ENCODE results near the gene FRMD6. TPM values are rescaled to one million over a fixed set of nuclear protein-coding genes. Genes with fewer than 3 reads are reported as not detected.

The FRMD6 gene
- total RNA-seq, 1 donor from 2014 or later: 5.5 TPM

GRCh38 chr14:51643140-51643539, 8.6 kb upstream of the FRMD6 start:
- no peak overlapping the region for H3K4me3 Mint-ChIP-seq

GRCh38 chr14:51644217-51644933, 7.3 kb upstream of the FRMD6 start:
- Mint-ChIP-seq H3K27me3 (peaks cover 27% of the 10 kb centered on the region), H3K4me3 (no peak overlapping the region), H3K36me3 (ENCODE audit: low read depth) (no peaks in the 10 kb centered on the region), H3K9me3 (no peaks in the 10 kb centered on the region), H3K4me1 (no peaks in the 10 kb centered on the region), H3K27ac (no peak overlapping the region)
- intact Hi-C loops (cut with micrococcal nuclease): no loop called here
- no peak for DNase-seq

More at GRCh38 chr14:51643140-51643539, 8.6 kb upstream of the FRMD6 start:
- no peak overlapping the region for H3K27ac Mint-ChIP-seq
- H3K27me3 Mint-ChIP-seq: peaks cover 26% of the 10 kb centered on the region
- intact Hi-C loops (cut with micrococcal nuclease): no loop called here
- no peak for DNase-seq
- H3K9me3 Mint-ChIP-seq: no peaks in the 10 kb centered on the region
- no peaks in the 10 kb centered on the region for H3K36me3 Mint-ChIP-seq (ENCODE audit: low read depth)
- H3K4me1 Mint-ChIP-seq: no peaks in the 10 kb centered on the region

- Mint-ChIP-seq H3K27ac (no peak overlapping the region), H3K27me3 (peaks cover 23% of the 10 kb centered on the region), H3K4me3 (no peak overlapping the region), H3K4me1 (peaks cover 9% of the 10 kb centered on the region), H3K9me3 (no peaks in the 10 kb centered on the region), H3K36me3 (ENCODE audit: low read depth) (no peaks in the 10 kb centered on the region)
- intact Hi-C loops (cut with micrococcal nuclease): no loop called here
- no peak for DNase-seq
Measured at GRCh38 chr14:51648296-51648695, 3.4 kb upstream of the FRMD6 start.

GRCh38 chr14:51650716-51651387, 858 bp upstream of the FRMD6 start:
- intact Hi-C loops (cut with micrococcal nuclease): loop anchor here (5.0 kb wide), 7 partner anchors 91 to 901 kb away; partner anchors contain the start of genes GNG2, GPR137C, RTRAF and TMX1
- Mint-ChIP-seq H3K4me1 (peaks cover 19% of the 10 kb centered on the region), H3K9me3 (no peaks in the 10 kb centered on the region), H3K4me3 (peak overlapping the region; percentile 88), H3K27me3 (peaks cover 19% of the 10 kb centered on the region), H3K27ac (peak overlapping the region; percentile 78), H3K36me3 (ENCODE audit: low read depth) (no peaks in the 10 kb centered on the region)
- DNase-seq: no peak

- H3K4me1 Mint-ChIP-seq: peaks cover 19% of the 10 kb centered on the region
- intact Hi-C loops (cut with micrococcal nuclease): loop anchor here (1.0 to 5.0 kb wide), 10 partner anchors 24 to 900 kb away; partner anchors contain the start of genes GNG2, GPR137C, RTRAF and TMX1
- DNase-seq: no peak
- peak overlapping the region; percentile 88 for H3K4me3 Mint-ChIP-seq
- no peaks in the 10 kb centered on the region for H3K36me3 Mint-ChIP-seq (ENCODE audit: low read depth)
- H3K9me3 Mint-ChIP-seq: no peaks in the 10 kb centered on the region
- H3K27me3 Mint-ChIP-seq: peaks cover 13% of the 10 kb centered on the region
- H3K27ac Mint-ChIP-seq: peak overlapping the region; percentile 75
Measured at GRCh38 chr14:51652168-51653078, 713 bp downstream of the FRMD6 start.

- H3K4me3 Mint-ChIP-seq: peak overlapping the region; percentile 88
- H3K36me3 Mint-ChIP-seq (ENCODE audit: low read depth): no peaks in the 10 kb centered on the region
- peak overlapping the region; percentile 51 for H3K27ac Mint-ChIP-seq
- H3K9me3 Mint-ChIP-seq: no peaks in the 10 kb centered on the region
- intact Hi-C loops (cut with micrococcal nuclease): loop anchor here (1.0 to 5.0 kb wide), 10 partner anchors 23 to 899 kb away; partner anchors contain the start of genes GNG2, GPR137C, RTRAF and TMX1
- peak; percentile 63 for DNase-seq
- H3K27me3 Mint-ChIP-seq: peaks cover 11% of the 10 kb centered on the region
- peaks cover 21% of the 10 kb centered on the region for H3K4me1 Mint-ChIP-seq
Measured at GRCh38 chr14:51653079-51653774, 1.5 kb downstream of the FRMD6 start.

- Mint-ChIP-seq H3K27ac (no peak overlapping the region), H3K27me3 (peaks cover 11% of the 10 kb centered on the region), H3K4me1 (peaks cover 23% of the 10 kb centered on the region), H3K9me3 (no peaks in the 10 kb centered on the region), H3K4me3 (peak overlapping the region; percentile 88), H3K36me3 (ENCODE audit: low read depth) (no peaks in the 10 kb centered on the region)
- intact Hi-C loops (cut with micrococcal nuclease): loop anchor here (1.0 to 5.0 kb wide), 10 partner anchors 22 to 898 kb away; partner anchors contain the start of genes GNG2, GPR137C, RTRAF and TMX1
- DNase-seq: no peak
Measured at GRCh38 chr14:51653775-51654532, 2.2 kb downstream of the FRMD6 start.

GRCh38 chr14:51654533-51654845, 2.8 kb downstream of the FRMD6 start:
- Mint-ChIP-seq H3K9me3 (no peaks in the 10 kb centered on the region), H3K36me3 (ENCODE audit: low read depth) (no peaks in the 10 kb centered on the region), H3K27me3 (peaks cover 10% of the 10 kb centered on the region), H3K27ac (no peak overlapping the region), H3K4me3 (no peak overlapping the region), H3K4me1 (peaks cover 23% of the 10 kb centered on the region)
- intact Hi-C loops (cut with micrococcal nuclease): loop anchor here (5.0 kb wide), 7 partner anchors 88 to 898 kb away; partner anchors contain the start of genes GNG2, GPR137C, RTRAF and TMX1
- DNase-seq: no peak

- Mint-ChIP-seq H3K27ac (no peak overlapping the region), H3K27me3 (peaks cover 6% of the 10 kb centered on the region), H3K4me1 (peaks cover 19% of the 10 kb centered on the region), H3K4me3 (no peak overlapping the region), H3K9me3 (no peaks in the 10 kb centered on the region), H3K36me3 (ENCODE audit: low read depth) (no peaks in the 10 kb centered on the region)
- intact Hi-C loops (cut with micrococcal nuclease): no loop called here
- DNase-seq: no peak
Measured at GRCh38 chr14:51657762-51658161, 6.1 kb downstream of the FRMD6 start.

- no peak overlapping the region for H3K27ac Mint-ChIP-seq
- no peak overlapping the region for H3K4me3 Mint-ChIP-seq
- no peaks in the 10 kb centered on the region for H3K9me3 Mint-ChIP-seq
- intact Hi-C loops (cut with micrococcal nuclease): no loop called here
- H3K36me3 Mint-ChIP-seq (ENCODE audit: low read depth): no peaks in the 10 kb centered on the region
- H3K27me3 Mint-ChIP-seq: peaks cover 6% of the 10 kb centered on the region
- H3K4me1 Mint-ChIP-seq: peaks cover 12% of the 10 kb centered on the region
- no peak for DNase-seq
Measured at GRCh38 chr14:51658441-51659173, 6.9 kb downstream of the FRMD6 start.

- Mint-ChIP-seq H3K36me3 (ENCODE audit: low read depth) (no peaks in the 10 kb centered on the region), H3K27ac (no peak overlapping the region)
- intact Hi-C loops (cut with micrococcal nuclease): no loop called here
Measured at GRCh38 chr14:51660741-51661140, 9.0 kb downstream of the FRMD6 start.

GRCh38 chr14:51661504-51661903, 9.8 kb downstream of the FRMD6 start:
- no peak overlapping the region for H3K4me3 Mint-ChIP-seq
- no peak overlapping the region for H3K27ac Mint-ChIP-seq
- H3K36me3 Mint-ChIP-seq (ENCODE audit: low read depth): no peaks in the 10 kb centered on the region
- peaks cover 4% of the 10 kb centered on the region for H3K4me1 Mint-ChIP-seq
- no peak for DNase-seq
- H3K27me3 Mint-ChIP-seq: no peaks in the 10 kb centered on the region
- intact Hi-C loops (cut with micrococcal nuclease): no loop called here
- H3K9me3 Mint-ChIP-seq: peaks cover 3% of the 10 kb centered on the region

More at GRCh38 chr14:51660741-51661140, 9.0 kb downstream of the FRMD6 start:
- H3K9me3 Mint-ChIP-seq: peaks cover 2% of the 10 kb centered on the region
- H3K4me1 Mint-ChIP-seq: peaks cover 4% of the 10 kb centered on the region
- no peak for DNase-seq
- H3K4me3 Mint-ChIP-seq: no peak overlapping the region
- H3K27me3 Mint-ChIP-seq: peaks cover 2% of the 10 kb centered on the region

All from activated CD4-positive, alpha-beta T cell treated with anti-CD3 and anti-CD28 coated beads, Interleukin-2, amount 10 ng/mL, durations not matched to agents 24 days and 14 days (primary cell).